Non-pigmented ciliary epithelial cell (primary cell): ENCODE measurements around the gene SLC46A2.

ENCODE experiments used
- DNase-seq: peaks from one replicate; pipeline ENCODE4 v3.0.0-alpha.2; 2010; ENCODE audit warnings: low read depth

SLC46A2 gene

GRCh38 chr9:112858005-112858404 lies 32.7 kb downstream of the SLC46A2 start:
- no peak for DNase-seq

GRCh38 chr9:112856843-112857242 lies 33.8 kb downstream of the SLC46A2 start:
- DNase-seq: no peak

DNA sequence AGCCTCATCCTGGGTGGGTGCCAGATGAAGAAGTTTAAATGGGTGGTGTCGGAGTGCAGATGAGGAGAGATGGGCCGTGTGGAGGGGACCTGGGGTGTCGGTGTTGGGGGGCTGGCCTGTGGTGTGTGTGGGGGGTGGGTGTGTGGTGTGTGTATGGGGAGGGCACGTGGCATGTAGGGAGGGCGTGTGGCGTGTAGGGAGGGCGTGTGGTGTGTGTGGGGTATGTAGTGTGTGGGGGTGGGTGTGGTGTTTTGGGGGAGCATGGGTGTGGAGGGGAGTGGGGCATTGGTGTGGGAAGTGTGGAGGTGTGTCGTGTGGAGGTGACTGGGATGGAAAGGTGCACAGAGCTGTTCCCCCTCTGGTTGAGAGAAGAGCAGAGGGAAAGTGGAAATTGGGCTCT lies 34.5 kb downstream of the SLC46A2 start:
- DNase-seq: no peak

GRCh38 chr9:112854657-112855056 lies 36.0 kb downstream of the SLC46A2 start:
- no peak for DNase-seq

DNA sequence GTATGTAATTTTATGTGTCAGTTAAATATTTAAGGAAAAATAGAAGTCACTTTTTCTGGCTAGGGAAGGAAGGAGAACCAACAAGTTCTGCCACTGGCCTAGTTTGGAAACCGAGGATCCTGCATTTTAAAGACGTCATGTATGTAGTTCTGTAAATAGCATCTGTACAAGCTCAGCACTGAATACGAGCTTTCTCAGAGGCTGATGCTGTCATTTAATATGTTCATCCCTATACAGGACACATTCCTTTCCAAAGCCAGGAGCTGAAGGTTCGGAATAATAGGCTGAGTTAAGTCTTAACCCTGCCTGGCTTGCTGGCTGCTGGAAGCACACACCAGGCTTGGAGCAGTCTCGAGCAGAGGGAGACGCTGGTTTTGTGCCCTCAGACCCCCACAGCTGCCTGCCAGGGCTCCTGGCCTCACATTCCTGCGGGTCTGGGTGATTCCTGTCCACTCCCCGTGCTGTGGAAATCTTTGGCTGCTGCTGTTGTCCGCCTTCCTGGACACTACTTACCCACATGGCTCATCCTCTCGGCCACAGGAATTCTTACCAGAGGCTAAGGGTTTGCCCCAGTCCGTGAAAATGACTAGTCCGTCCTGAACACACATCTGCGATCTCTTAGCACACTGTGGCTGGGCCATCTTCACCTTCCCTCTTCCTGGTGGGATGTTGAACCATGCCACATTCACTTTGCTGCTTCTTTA lies 36.6 kb downstream of the SLC46A2 start:
- no peak for DNase-seq

DNA sequence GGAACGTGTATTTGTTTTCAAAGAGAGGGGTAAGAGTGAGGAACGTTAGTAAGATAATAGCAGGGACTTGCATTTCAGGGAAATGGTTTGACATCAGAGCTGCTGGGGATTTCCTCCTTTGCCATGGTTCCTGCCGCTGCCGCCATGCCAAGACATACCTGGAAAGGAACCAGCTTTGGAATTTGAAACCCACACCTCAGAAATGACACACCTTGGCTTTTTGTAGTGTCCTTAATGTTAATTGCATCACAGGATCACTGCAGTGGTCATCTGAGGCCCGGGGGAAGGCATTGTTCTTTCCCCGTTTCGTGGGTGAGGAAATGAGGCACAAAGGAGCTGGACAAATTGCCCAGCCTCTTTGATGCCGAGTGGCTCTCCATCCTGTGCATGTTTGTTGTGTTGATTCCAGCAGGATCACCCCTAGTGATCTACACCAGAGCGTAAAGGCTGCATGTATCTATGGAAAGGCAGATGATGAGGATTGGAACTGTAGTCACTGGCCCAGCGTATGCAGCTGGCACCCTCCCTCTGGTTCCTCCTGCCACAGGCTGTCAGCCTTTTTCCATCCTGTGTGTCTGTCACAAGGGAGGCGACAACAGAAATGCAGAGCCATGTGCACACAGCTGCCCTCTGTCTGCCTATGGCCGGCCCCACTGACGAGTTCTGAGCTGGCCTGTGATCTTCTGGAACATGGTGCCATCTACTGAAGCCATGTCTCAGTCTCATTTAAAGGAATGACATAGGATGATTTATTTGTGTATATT lies 37.8 kb downstream of the SLC46A2 start:
- no peak for DNase-seq

DNA sequence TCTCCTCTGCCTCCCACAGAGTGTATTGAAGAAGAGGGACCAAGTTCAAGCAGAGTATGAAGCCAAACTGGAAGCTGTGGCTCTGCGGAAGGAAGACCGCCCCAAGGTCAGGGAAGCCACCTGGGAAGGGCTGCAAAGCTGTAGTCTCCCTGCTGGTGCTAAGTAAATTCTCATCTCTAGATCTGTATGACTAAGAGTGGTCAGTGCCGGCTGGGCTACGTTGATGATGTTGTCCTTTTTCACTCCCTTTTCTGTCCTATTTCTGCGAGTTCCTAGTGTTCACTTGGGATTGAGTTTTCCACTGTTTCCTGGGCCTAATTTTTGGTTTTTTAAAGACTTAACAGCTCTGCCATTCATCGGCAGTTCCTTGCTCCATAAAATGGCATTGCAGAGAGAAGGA lies 39.8 kb downstream of the SLC46A2 start:
- DNase-seq: no peak

- DNase-seq: no peak
Measured at GRCh38 chr9:112849363-112849922, 41.2 kb downstream of the SLC46A2 start.

DNA sequence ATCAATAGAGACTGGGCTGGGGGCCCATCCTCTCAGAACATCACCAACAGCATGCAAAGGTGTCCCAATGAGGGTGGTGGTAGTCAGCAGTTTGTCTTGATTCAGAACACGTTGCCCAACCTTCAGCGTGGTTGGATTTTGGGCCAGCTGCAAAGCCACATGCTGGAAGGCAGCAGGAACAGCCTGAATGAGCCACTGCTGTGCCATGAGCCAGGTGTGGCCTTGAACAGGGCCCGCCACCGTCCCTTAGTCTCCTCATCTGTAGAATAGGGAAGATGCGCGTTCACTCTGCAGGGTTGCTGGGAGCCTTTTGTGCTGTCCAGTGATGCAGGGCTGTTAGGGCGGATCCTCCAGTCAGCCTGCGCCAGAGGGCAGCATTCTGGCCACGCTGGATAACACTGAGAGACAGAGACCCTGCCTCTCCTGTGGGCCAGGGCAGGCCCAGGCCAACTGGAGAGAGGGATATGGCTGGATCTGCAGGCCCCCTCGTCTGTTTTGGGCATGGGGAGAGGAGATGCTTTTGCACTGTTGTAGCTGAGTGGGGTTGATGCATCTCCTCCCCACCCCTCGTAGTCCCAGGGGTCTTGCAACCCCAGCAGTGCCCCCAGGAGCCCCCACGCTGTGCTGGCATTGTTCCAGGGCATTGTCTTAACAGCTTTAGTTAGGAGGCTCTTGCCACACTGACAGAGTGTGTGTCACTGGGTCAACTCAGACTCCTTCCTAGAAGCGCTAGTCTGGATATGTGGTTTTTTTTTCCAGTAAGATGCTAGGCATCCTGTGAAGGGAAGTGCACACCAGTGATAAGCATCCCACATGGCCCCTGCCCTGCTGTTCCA lies 42.1 kb downstream of the SLC46A2 start:
- no peak for DNase-seq

- DNase-seq: no peak
Measured at GRCh38 chr9:112846528-112847488, 43.9 kb downstream of the SLC46A2 start.

- DNase-seq: peak; percentile 15
Measured at GRCh38 chr9:112844771-112845542, 45.7 kb downstream of the SLC46A2 start.

DNA sequence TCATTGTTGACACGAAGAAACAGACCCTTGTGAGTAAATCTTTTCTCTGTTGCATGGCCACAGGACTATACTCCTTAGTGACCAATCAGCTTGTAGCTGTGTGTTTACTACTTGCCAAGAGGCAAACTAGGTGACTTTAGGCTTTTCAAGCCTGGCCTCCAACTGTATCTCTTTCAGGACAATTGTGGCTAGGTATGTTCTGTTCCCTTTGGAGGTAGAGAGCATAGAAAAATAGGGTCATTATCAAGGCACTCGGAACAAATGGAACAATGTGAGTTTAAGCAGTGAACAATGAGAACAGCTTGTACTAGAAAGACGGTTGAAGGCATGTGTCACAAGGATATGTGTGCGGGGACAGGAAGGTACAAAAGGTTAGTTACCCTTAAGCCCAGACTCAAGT lies 48.1 kb downstream of the SLC46A2 start:
- no peak for DNase-seq

DNA sequence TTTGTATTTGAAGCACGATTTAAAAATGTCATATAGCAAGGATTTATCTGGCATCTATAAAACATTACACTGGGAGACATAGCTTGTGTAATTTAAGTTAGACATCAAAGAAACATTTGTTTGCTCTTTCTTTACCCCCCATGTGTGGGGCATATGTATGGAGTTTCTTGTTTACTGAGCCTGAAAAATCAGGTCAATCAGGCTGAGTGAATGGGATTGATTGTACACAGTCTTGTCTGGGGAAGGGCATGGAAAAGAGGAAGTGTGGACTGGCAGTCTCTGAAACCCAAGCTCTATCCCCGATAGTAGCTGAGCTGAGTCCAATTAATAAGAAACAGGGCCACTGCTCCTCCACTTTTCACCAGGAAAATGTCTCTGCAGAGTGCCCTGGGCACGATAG lies 49.4 kb downstream of the SLC46A2 start:
- no peak for DNase-seq

GRCh38 chr9:112839331-112839730 lies 51.3 kb downstream of the SLC46A2 start:
- no peak for DNase-seq

DNA sequence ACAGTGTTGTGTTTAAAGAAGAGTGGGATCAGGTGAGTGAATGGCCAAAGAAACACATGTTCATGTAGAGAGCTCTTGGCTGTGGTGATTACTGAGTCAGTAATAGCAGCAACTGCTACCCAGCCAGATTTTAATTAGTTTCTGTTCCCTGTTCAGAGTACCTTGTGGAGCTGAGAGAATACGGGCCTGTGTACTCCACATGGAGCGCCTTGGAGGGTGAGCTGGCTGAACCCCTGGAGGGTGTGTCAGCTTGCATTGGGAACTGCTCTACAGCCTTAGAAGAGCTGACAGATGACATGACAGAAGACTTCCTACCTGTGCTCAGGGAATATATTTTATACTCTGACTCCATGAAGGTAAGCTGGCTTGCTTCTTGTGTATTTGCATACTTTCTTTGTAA lies 52.3 kb downstream of the SLC46A2 start:
- no peak for DNase-seq

DNA sequence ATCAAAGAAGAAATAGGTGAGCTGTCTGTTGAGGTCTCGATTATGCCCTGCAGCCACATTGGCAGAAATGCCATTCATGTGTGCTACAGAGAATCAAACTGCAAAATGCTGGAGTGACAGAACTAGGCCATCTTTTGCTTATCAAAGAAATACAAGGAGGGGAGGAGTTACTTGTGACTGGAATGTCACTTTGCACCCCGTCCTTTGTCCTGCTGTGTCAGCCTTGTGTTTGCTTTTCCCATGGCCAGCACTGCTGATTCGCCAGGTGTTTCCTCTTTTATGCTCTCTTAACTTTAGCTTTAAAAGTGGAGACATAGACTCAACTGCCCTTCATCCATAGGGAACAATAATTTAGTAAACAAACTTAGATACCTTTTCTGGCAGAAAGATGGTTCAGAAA lies 54.3 kb downstream of the SLC46A2 start:
- no peak for DNase-seq

- no peak for DNase-seq
Measured at GRCh38 chr9:112833081-112833480, 57.6 kb downstream of the SLC46A2 start.

GRCh38 chr9:112831969-112832368 lies 58.7 kb downstream of the SLC46A2 start:
- no peak for DNase-seq

GRCh38 chr9:112831281-112831851 lies 59.3 kb downstream of the SLC46A2 start:
- no peak for DNase-seq
